ENCODE data around the gene MFAP4.

Gene MFAP4

GRCh38 chr17:19409509-19409908 lies 22.5 kb upstream of the MFAP4 start:
- no peak for DNase-seq

GRCh38 chr17:19409066-19409465 lies 22.1 kb upstream of the MFAP4 start:
- DNase-seq, result no peak

- DNase-seq, result no peak
These were observed 21.3 kb upstream of the MFAP4 start for GRCh38 chr17:19408346-19408710.

GRCh38 chr17:19407601-19408345 lies 20.8 kb upstream of the MFAP4 start:
- no peak for DNase-seq

- no peak for DNase-seq
These were observed 18.1 kb upstream of the MFAP4 start for GRCh38 chr17:19405114-19405513.

- no peak for DNase-seq
These were observed 17.3 kb upstream of the MFAP4 start for GRCh38 chr17:19404264-19404663.

- no peak for DNase-seq
These were observed 16.0 kb upstream of the MFAP4 start for GRCh38 chr17:19403021-19403420.

- no peak for DNase-seq
These were observed 15.2 kb upstream of the MFAP4 start for GRCh38 chr17:19402171-19402570.

- DNase-seq, result no peak
These were observed 14.5 kb upstream of the MFAP4 start for GRCh38 chr17:19401321-19402010.

- DNase-seq, result no peak
These were observed 12.9 kb upstream of the MFAP4 start for GRCh38 chr17:19399750-19400450.

GRCh38 chr17:19398301-19399181 lies 11.6 kb upstream of the MFAP4 start:
- no peak for DNase-seq

- DNase-seq, result no peak
These were observed 10.6 kb upstream of the MFAP4 start for GRCh38 chr17:19397556-19398041.

- DNase-seq, result no peak
These were observed 5.3 kb upstream of the MFAP4 start for GRCh38 chr17:19392303-19392702.

GRCh38 chr17:19391432-19391831 lies 4.4 kb upstream of the MFAP4 start:
- DNase-seq, result no peak

- DNase-seq, result no peak
These were observed 4.0 kb upstream of the MFAP4 start for GRCh38 chr17:19390951-19391350.

- no peak for DNase-seq
These were observed 2.1 kb upstream of the MFAP4 start for GRCh38 chr17:19388791-19389785.

- no peak for DNase-seq
These were observed 1.0 kb upstream of the MFAP4 start for GRCh38 chr17:19387921-19388521.

- no peak for DNase-seq
These were observed 700 bp downstream of the MFAP4 start for GRCh38 chr17:19386051-19386929.

GRCh38 chr17:19385521-19385983 lies 1.4 kb downstream of the MFAP4 start:
- no peak for DNase-seq

Data from T-helper 1 cell (primary cell).